GM12878 (cell line): ENCODE data around the gene PITPNM2. TPM values are rescaled to one million over a fixed set of nuclear protein-coding genes. Genes with fewer than 3 reads are reported as not detected.

Experiments used
- ATAC-seq: fragments of 200-7000 bp; cut with Tn5 transposase; 3 replicates; pipeline ENCODE4 v1.9.1; 2020; ENCODE audit warnings: mild to moderate bottlenecking, moderate library complexity
- BruUV-seq: library from RNA; stranded (reverse); fragments of 400-500 nt; replicated peaks from 2 replicates; lab custom pipeline; 2021; lab: Mats Ljungman, UMichigan
- CTCF ChIA-PET: fragments of 300-600 bp; sonication (Branson Sonifier 250); formaldehyde crosslinking; extraction: SDS; loops from one replicate; lab custom pipeline; 2021; ENCODE audit warnings: inconsistent platforms; lab: Yijun Ruan, JAX
- POLR2A ChIA-PET: fragments of 350-600 bp; formaldehyde crosslinking; extraction: SDS; loops from one replicate; lab custom pipeline; 2021; ENCODE audit warnings: inconsistent platforms; lab: Charles Lee
- RAD21 ChIA-PET: fragments of 300-600 bp; sonication (Branson Sonifier 250); formaldehyde crosslinking; loops from one replicate; lab custom pipeline; 2023; ENCODE audit warnings: antibody characterized with exemption; ENCODE audit not compliant: unreplicated experiment; lab: Charles Lee
- SMC1A ChIA-PET: fragments of 300-600 bp; sonication (Branson Sonifier 250); formaldehyde crosslinking; loops from one replicate; lab custom pipeline; 2023; ENCODE audit not compliant: unreplicated experiment, uncharacterized antibody; lab: Charles Lee
- DNase-seq: peaks from one replicate; pipeline ENCODE4 v3.0.0-alpha.2; 2011; ENCODE audit warnings: low read depth, low spot score
- FAIRE-seq: peaks from 3 replicates; lab custom pipeline; 2011; peaks lifted over from hg19 to GRCh38; lab: Jason Lieb, UNC
- H2AFZ ChIP-seq: 2 replicates; pipeline ENCODE4 v1.6.0; 2011; ENCODE audit warnings: low read depth, low read length, control low read depth; ENCODE audit not compliant: control insufficient read depth
- H3K27ac ChIP-seq: 2 replicates; pipeline ENCODE4 v1.5.1; 2011; ENCODE audit warnings: control low read depth; ENCODE audit not compliant: control insufficient read depth, insufficient read depth
- H3K27me3 ChIP-seq, 2 experiments: replicated peaks in 1 of 2; 2 replicates each; pipeline versions ENCODE4 v1.6.0 to v1.6.1; 2011; ENCODE audit warnings: low read length in 1 of 2; ENCODE audit not compliant: control insufficient read depth in 2 of 2, insufficient read depth in 2 of 2
- H3K36me3 ChIP-seq, 2 experiments: 2 replicates each; pipeline ENCODE4 v1.5.1; 2011; ENCODE audit warnings: low read length in 1 of 2; ENCODE audit not compliant: control insufficient read depth in 2 of 2, insufficient read depth in 2 of 2
- H3K4me1 ChIP-seq: 2 replicates; pipeline ENCODE4 v1.6.1; 2011; ENCODE audit warnings: mild to moderate bottlenecking, low read length, moderate library complexity, mixed read lengths; ENCODE audit not compliant: control insufficient read depth, insufficient read depth
- H3K4me2 ChIP-seq: 2 replicates; pipeline ENCODE4 v1.6.0; 2011; ENCODE audit warnings: control low read depth; ENCODE audit not compliant: control insufficient read depth, insufficient read depth
- H3K4me3 ChIP-seq: fragments of 200-600 bp; sonication (generic); 2 replicates; pipeline ENCODE4 v1.5.1; 2016
- H3K79me2 ChIP-seq: 2 replicates; pipeline ENCODE4 v1.6.0; 2011; ENCODE audit warnings: low read length; ENCODE audit not compliant: control insufficient read depth, insufficient read depth
- H3K9ac ChIP-seq: 2 replicates; pipeline ENCODE4 v1.8.0; 2011; ENCODE audit warnings: low read length, control low read depth, mixed read lengths; ENCODE audit not compliant: control insufficient read depth, insufficient read depth
- H3K9me3 ChIP-seq: replicated peaks from 3 replicates; pipeline ENCODE4 v1.5.1; 2011; ENCODE audit warnings: mild to moderate bottlenecking, low read length; ENCODE audit not compliant: control insufficient read depth, insufficient read depth
- H4K20me1 ChIP-seq: 2 replicates; pipeline ENCODE4 v1.6.0; 2011; ENCODE audit not compliant: control insufficient read depth, insufficient read depth
- CEBPB ChIP-seq, 2 experiments: fragments of 150-350 bp in 1 of 2; IDR thresholded peaks; 2 replicates each; pipeline ENCODE4 v1.6.1; 2012 to 2014; ENCODE audit warnings: low read depth in 2 of 2, low read length in 2 of 2, borderline replicate concordance in 1 of 2, inconsistent platforms in 1 of 2
- IKZF1 ChIP-seq: fragments of 450-650 bp; conservative IDR thresholded peaks from 2 replicates; pipeline ENCODE4 v1.6.1; 2017; ENCODE audit warnings: antibody characterized with exemption, mild to moderate bottlenecking
- MTA3 ChIP-seq: IDR thresholded peaks from 2 replicates; pipeline ENCODE4 v1.6.1; 2012; ENCODE audit warnings: low read length, inconsistent platforms, borderline replicate concordance
- MYB ChIP-seq: fragments of 150-350 bp; IDR thresholded peaks from 2 replicates; pipeline ENCODE4 v1.6.1; 2014; ENCODE audit warnings: mild to moderate bottlenecking, low read depth, low read length, borderline replicate concordance
- NR2F1 ChIP-seq: fragments of 450-650 bp; conservative IDR thresholded peaks from 2 replicates; pipeline ENCODE4 v1.6.1; 2017; ENCODE audit warnings: mild to moderate bottlenecking
- POLR2A ChIP-seq: IDR thresholded peaks from 2 replicates; pipeline ENCODE4 v1.6.1; 2011; ENCODE audit warnings: low read depth, mild to moderate bottlenecking, low read length
- SMAD5 ChIP-seq: IDR thresholded peaks from 2 replicates; pipeline ENCODE4 v1.6.1; 2016; ENCODE audit warnings: antibody characterized with exemption, low read depth
- TAF1 ChIP-seq: IDR thresholded peaks from 2 replicates; pipeline ENCODE4 v1.6.1; 2011; ENCODE audit warnings: mild to moderate bottlenecking, low read depth, low read length, borderline replicate concordance
- ZNF207 ChIP-seq: fragments of 450-650 bp; IDR thresholded peaks from 2 replicates; pipeline ENCODE4 v1.6.1; 2014; ENCODE audit warnings: antibody characterized with exemption, mild to moderate bottlenecking, borderline replicate concordance
- WGBS: methylation state at CpG from one replicate; pipeline ENCODE4 v1.1.6; 2016; ENCODE audit warnings: low lambda C conversion rate; ENCODE audit not compliant: insufficient replicate concordance, insufficient coverage; ENCODE audit errors: missing lambda C conversion rate; 5-methylcytosine and 5-hydroxymethylcytosine counted together
- in situ Hi-C: fragments of 300-500 bp; cut with MboI; formaldehyde crosslinking; loops from 9 replicates; pipeline ENCODE4 v1.14.3; 2018; ENCODE audit warnings: mixed read lengths
- intact Hi-C: fragments of 100-400 bp; cut with micrococcal nuclease; formaldehyde crosslinking; loops from one replicate; pipeline ENCODE4 v1.14.2; 2022; ENCODE audit not compliant: unreplicated experiment
- polyA plus RNA-seq, 11 experiments: library from polyadenylated mRNA; depleted of rRNA in 4 of 11; unstranded in 6 of 11; stranded (reverse) in 5 of 11; fragments of >200 nt; fragmentation: Nextera tagmentation in 4 of 11; fragmentation: Illumina TruSeq in 1 of 11; extraction: Ambion mirVana in 4 of 11; extraction: Trizol in 1 of 11; gene quantifications; 1 replicate in 1 of 11; 2 replicates in 10 of 11; pipeline versions ENCODE4 v1.2.1 to v1.2.3, GENCODE V29; 2011 to 2016; ENCODE audit warnings: inconsistent platforms in 2 of 11, missing spikeins in 2 of 11, low read depth in 1 of 11
- total RNA-seq, 4 experiments: library from RNA; depleted of rRNA in 3 of 4; stranded (reverse); fragments of >200 nt in 3 of 4; fragmentation: Illumina TruSeq in 1 of 4; extraction: Trizol in 1 of 4; gene quantifications; 2 replicates each; pipeline versions ENCODE4 v1.2.1 to v1.2.3, GENCODE V29; 2013 to 2021
- TF ChIP-seq, protein P1 (sequence below): IDR thresholded peaks from 2 replicates; pipeline ENCODE4 v1.6.1; 2012; ENCODE audit warnings: low read length, inconsistent platforms
- TF ChIP-seq, protein P2 (sequence below): fragments of 450-650 bp; IDR thresholded peaks from 2 replicates; pipeline ENCODE4 v1.6.1; 2017; ENCODE audit warnings: mild to moderate bottlenecking, low read depth, inconsistent platforms; ENCODE audit not compliant: poor library complexity, severe bottlenecking
- TF ChIP-seq, protein P3 (sequence below): IDR thresholded peaks from 2 replicates; pipeline ENCODE4 v1.6.1; 2011; ENCODE audit warnings: borderline replicate concordance, low read depth, mild to moderate bottlenecking, moderate library complexity, low read length; ENCODE audit not compliant: insufficient read depth, poor library complexity, severe bottlenecking

The PITPNM2 gene
- total and polyA plus RNA-seq, 10 of the 15 experiments (the other 5 are each of a cell fraction or from before 2014, with no cell fraction given) = 0.03 to 1.0 (median 0.24) TPM; not detected in 1

DNA sequence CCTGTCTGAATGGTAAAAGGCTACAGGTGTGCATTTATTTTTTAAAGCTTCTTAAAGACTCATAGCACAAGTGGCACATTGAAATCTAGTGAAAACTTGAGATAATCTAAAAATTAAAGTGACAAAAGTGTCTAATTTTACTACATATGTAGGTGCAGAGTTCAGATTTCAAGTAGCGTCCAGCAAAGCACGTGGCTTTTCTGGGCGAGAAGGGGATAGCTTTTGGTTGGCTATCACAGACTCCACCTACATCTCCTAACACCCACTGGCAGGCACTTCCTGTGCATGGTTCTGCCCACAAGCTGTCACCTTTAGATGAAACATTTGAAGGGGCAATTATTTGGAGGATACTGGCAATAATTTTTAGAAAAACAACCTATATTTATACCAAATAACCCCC lies 1.9 kb upstream of the PITPNM2 start (continued):
- TF ChIP-seq, protein P1, sequence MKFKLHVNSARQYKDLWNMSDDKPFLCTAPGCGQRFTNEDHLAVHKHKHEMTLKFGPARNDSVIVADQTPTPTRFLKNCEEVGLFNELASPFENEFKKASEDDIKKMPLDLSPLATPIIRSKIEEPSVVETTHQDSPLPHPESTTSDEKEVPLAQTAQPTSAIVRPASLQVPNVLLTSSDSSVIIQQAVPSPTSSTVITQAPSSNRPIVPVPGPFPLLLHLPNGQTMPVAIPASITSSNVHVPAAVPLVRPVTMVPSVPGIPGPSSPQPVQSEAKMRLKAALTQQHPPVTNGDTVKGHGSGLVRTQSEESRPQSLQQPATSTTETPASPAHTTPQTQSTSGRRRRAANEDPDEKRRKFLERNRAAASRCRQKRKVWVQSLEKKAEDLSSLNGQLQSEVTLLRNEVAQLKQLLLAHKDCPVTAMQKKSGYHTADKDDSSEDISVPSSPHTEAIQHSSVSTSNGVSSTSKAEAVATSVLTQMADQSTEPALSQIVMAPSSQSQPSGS = no peak
- TF ChIP-seq TAF1 (no peak), ZNF207 (no peak)
- TF ChIP-seq, protein P2, sequence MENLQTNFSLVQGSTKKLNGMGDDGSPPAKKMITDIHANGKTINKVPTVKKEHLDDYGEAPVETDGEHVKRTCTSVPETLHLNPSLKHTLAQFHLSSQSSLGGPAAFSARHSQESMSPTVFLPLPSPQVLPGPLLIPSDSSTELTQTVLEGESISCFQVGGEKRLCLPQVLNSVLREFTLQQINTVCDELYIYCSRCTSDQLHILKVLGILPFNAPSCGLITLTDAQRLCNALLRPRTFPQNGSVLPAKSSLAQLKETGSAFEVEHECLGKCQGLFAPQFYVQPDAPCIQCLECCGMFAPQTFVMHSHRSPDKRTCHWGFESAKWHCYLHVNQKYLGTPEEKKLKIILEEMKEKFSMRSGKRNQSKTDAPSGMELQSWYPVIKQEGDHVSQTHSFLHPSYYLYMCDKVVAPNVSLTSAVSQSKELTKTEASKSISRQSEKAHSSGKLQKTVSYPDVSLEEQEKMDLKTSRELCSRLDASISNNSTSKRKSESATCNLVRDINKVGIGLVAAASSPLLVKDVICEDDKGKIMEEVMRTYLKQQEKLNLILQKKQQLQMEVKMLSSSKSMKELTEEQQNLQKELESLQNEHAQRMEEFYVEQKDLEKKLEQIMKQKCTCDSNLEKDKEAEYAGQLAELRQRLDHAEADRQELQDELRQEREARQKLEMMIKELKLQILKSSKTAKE = no peak

DNA sequence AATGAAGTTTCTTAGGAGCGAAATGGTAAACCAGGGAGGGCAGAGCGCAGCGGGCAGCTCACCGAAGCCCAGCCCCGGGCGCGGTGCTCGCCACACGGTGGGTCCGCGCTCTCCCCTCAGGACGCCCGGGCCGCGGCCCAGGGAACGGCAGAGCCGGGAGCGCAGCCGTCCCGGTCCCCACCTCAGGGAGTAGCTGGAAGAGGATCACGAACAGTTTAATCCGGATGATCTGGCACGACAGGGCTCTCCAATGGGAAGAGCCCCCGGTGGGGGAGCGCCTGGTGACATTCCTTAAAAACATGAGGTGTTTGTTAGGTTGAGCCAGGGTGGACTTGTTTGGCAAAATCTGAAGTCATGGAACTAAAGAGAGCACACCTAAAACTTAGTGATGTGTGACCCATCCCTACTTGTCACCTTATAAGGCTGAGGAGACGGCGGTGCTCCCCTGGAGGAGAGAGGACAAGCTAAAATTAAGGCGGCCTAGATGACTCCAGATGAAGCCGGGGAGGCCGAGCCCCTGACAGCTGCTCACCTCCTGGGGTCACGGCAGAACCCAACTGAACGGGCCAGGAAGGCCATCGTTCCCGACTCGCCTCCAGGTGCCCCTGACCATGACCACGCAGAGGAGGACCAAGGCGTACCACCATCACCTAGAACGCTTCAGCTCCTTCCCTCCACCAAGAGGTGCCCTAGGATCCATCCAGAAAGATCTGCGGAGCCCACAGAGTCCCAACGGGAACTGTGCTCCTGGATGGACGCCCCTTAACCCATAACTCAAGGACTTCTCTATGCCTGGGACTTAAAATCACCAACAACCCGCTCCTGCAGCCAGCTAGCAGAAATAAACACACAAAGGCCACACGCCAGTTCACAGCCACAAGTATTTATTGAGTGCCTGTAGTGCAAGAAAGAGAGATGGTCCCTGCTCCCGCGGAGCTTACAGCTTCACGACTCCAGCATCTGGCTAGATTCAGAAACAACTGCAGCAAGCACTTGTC lies 866 bp upstream of the PITPNM2 start:
- no peaks in the 10 kb centered on the region for H3K4me1 ChIP-seq
- in situ Hi-C loops (no loop called here), intact Hi-C loops (no loop called here)
- H3K4me3 ChIP-seq = peak overlapping the region; percentile 72
- H2AFZ ChIP-seq = peak overlapping the region; percentile 15; the same call in 1 of the 2 replicates
- no peaks in the 10 kb centered on the region for H4K20me1 ChIP-seq
- SMC1A ChIA-PET = interaction anchor here (1.7 to 2.8 kb wide), 2 partner anchors 10 to 86 kb away, joined by 5 to 9 read pairs; no protein-coding TSS in a partner anchor
- H3K79me2 ChIP-seq = no peaks in the 10 kb centered on the region
- RAD21 ChIA-PET = interaction anchor here (0.9 kb wide), 1 partner anchor 85 kb away, joined by 3 read pairs; no protein-coding TSS in a partner anchor
- TF ChIP-seq MYB = no peak
- peak; percentile 38; the same call in 1 of the 2 replicates for TF ChIP-seq MTA3
- 0 out of 2 replicates have a peak, but pooled peaks have one; percentile 2 for TF ChIP-seq IKZF1
- TF ChIP-seq POLR2A = peak; percentile 29; the same call in 1 of the 2 replicates
- TF ChIP-seq SMAD5 = no peak
- TF ChIP-seq CEBPB (IDR thresholded peaks at IDR 0.05; ENCODE audit: borderline replicate concordance in 1 of 2, low read depth in 2 of 2, low read length in 2 of 2) = no peak
- TF ChIP-seq, protein P3, sequence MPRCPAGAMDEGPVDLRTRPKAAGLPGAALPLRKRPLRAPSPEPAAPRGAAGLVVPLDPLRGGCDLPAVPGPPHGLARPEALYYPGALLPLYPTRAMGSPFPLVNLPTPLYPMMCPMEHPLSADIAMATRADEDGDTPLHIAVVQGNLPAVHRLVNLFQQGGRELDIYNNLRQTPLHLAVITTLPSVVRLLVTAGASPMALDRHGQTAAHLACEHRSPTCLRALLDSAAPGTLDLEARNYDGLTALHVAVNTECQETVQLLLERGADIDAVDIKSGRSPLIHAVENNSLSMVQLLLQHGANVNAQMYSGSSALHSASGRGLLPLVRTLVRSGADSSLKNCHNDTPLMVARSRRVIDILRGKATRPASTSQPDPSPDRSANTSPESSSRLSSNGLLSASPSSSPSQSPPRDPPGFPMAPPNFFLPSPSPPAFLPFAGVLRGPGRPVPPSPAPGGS = no peak
- no peak for TF ChIP-seq NR2F1
- H3K9me3 ChIP-seq = no peaks in the 10 kb centered on the region
- FAIRE-seq (no peak), DNase-seq (no peak), ATAC-seq (peak; percentile 25; the same call in 2 of the 3 replicates)
- CTCF ChIA-PET = interaction anchor here (1.1 to 1.6 kb wide), 3 partner anchors 86 to 158 kb away, joined by 3 to 5 read pairs (median 4); no protein-coding TSS in a partner anchor
- peak overlapping the region; percentile 92 for H3K4me2 ChIP-seq
- peaks cover 2 to 4% of the 10 kb centered on the region in 2 experiments; a peak in 3 of 4 replicates for H3K36me3 ChIP-seq
- POLR2A ChIA-PET = no interaction called here
- peaks cover 0 to 4% of the 10 kb centered on the region in 2 experiments; a peak in 1 of 4 replicates for H3K27me3 ChIP-seq
- 57% methylated on average over 46 of the region's 46 CpGs for WGBS
- no peak overlapping the region for H3K27ac ChIP-seq
- no TSS peak for BruUV-seq
- H3K9ac ChIP-seq = peak overlapping the region; percentile 51; the same call in 1 of the 2 replicates
